Measurements from ENCODE around the gene NLRC3.
"Not testable (repeated sequence)": the region's sequence is repeated elsewhere in the genome, so short reads cannot be mapped to it uniquely, and the experiment has no call there.

NLRC3 gene

GRCh38 chr16:3530371-3530914 lies 46.8 kb downstream of the NLRC3 start:
- no peak for TF ChIP-seq CTCF (conservative IDR thresholded peaks at IDR 0.05)
- H3K27ac ChIP-seq: no peak overlapping the region

- no peak for TF ChIP-seq CTCF (conservative IDR thresholded peaks at IDR 0.05)
- no peak overlapping the region for H3K27ac ChIP-seq
Measured at GRCh38 chr16:3529175-3529574, 48.0 kb downstream of the NLRC3 start.

- TF ChIP-seq CTCF (conservative IDR thresholded peaks at IDR 0.05): no peak
- no peak overlapping the region for H3K27ac ChIP-seq
Measured at GRCh38 chr16:3528406-3528805, 48.8 kb downstream of the NLRC3 start.

GRCh38 chr16:3527216-3527829 lies 49.9 kb downstream of the NLRC3 start:
- not testable (repeated sequence) for H3K27ac ChIP-seq
- TF ChIP-seq CTCF (conservative IDR thresholded peaks at IDR 0.05): peak; percentile 58

- no peak for TF ChIP-seq CTCF (conservative IDR thresholded peaks at IDR 0.05)
- no peak overlapping the region for H3K27ac ChIP-seq
Measured at GRCh38 chr16:3525951-3526350, 51.3 kb downstream of the NLRC3 start.

- no peak for TF ChIP-seq CTCF (conservative IDR thresholded peaks at IDR 0.05)
- H3K27ac ChIP-seq: no peak overlapping the region
Measured at GRCh38 chr16:3523281-3523680, 53.9 kb downstream of the NLRC3 start.

- H3K27ac ChIP-seq: no peak overlapping the region
- TF ChIP-seq CTCF (conservative IDR thresholded peaks at IDR 0.05): no peak
Measured at GRCh38 chr16:3520841-3521240, 56.4 kb downstream of the NLRC3 start.
